NCI-H748 (cell line): Measurements from ENCODE around the gene SORCS2.
"Not testable (repeated sequence)": the region's sequence is repeated elsewhere in the genome, so short reads cannot be mapped to it uniquely, and the experiment has no call there.

Experiments
- DNase-seq: peaks from one replicate; lab custom pipeline; 2025; ENCODE audit not compliant: unreplicated experiment; lab: John Stamatoyannopoulos, UW

SORCS2 gene

DNA sequence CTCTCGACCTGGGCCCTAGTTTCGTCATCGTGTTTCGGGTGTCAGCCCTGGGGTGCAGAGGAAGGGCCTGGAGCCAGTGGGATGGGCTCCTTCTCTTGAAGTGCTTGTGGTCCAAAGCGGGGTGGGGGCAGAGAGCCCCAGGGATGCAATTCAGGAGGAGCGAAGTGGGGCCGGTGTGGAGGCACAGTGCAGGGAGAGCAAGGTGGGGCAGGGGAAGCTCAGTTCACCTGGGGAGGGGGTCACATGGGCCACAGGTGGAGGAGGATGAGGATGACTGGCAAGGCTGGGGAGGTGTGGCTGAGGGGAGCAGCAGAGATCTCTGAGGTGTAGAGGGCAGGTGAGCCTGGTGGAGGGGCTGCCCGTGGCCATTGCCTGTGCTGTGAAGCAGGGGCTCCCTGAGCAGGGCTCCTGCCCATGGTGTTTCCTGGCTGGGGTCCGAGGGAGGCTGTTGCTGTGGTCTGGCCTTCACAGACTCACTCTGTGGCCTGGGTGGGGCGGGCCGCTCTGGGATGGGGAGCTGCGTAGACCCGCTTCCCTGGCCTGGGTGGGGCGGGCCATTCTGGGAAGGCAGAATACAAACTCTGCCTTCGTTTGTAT is 6.9 kb downstream of the SORCS2 start:
- no peak for DNase-seq

DNA sequence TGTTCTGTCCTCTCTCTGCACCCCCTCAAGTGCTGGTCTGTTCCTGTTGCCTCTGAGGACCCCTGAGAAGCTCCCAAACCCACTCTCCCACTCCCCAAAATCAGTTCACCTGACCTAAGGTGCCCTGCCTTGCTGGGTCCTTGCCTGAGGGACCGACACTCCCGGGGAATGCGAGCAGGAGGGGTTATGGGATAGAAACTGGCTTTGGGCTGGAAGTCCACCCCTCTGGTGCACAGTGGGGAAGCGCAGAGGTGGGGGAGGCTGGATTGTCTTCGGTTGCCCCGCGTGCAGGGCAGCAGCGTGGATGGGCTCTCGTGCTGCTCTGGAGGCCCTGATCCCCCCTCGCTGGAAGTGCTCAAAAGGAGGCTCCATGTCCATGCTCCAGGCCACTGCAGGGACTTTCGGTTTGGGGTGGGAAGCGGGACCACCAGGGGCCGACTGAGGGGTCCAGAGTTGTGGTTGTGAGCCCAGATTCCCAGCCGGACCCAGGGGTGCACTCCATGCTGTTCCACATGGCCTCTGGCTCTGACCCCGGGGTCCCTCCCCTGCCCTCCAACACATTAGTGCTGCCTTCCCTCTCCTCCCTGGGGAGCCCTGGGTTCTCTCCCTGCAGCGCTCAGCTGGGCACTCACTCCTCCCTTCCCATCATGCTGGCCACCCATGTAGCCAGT is 7.6 kb downstream of the SORCS2 start:
- DNase-seq: no peak

- DNase-seq: no peak
Observed at GRCh38 chr4:7200801-7201200, 8.5 kb downstream of the SORCS2 start.

- DNase-seq: no peak
Observed at GRCh38 chr4:7201420-7202305, 9.3 kb downstream of the SORCS2 start.

DNA sequence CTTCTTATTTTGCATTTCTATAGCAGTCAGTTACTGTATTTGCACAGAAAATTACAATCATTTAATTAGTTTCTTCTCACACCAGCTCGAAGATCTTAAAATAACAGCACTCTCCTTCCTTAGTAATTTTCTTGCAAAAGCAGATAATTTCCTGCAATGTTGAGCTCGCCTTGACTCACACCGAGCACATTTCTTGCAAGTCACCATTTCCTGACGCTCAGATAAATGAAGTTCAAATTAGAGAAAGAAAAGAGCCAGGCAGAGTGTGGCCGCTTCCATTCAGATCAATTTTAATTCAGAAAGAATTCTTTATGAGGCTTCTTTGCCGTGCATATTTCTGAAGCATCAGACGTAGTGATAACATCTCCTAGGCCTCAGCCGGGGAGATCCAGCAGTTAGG is 10.1 kb downstream of the SORCS2 start:
- DNase-seq: no peak

DNA sequence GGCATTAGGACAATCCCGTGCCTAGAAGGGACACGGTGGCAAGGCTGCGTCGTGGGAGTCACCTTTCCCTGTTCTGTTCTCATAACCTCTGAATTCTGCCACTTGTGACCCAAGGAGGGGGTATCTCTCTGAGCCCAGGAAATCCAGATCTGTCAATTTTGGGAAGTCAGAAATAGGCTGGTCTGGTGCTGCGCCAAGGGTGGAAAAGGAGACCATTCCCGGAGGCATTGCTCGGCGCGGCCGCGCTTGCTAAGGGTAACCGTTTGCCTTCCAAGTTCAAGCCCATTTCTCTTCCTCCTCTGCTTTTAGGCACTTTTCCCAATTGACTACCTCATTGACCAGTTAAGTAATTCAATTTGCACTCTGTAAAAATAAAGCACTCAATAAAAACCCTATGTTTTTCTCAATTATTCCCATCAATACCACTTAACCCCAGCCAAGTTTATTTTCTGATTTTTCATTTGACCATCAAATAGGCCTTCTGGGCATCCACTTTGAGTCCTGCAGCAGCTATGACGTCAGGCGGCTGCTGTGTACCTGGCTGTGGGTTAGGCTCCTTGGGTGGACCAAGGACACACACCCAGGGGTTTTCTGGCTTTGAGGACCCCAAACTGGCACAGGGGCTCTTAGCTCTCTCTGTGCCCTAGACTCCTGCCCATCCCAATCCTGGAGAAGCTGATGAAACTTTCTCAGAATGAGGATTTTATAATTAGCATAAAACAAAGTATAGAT is 12.5 kb downstream of the SORCS2 start:
- no peak for DNase-seq

GRCh38 chr4:7206385-7206784 is 14.0 kb downstream of the SORCS2 start:
- no peak for DNase-seq

DNA sequence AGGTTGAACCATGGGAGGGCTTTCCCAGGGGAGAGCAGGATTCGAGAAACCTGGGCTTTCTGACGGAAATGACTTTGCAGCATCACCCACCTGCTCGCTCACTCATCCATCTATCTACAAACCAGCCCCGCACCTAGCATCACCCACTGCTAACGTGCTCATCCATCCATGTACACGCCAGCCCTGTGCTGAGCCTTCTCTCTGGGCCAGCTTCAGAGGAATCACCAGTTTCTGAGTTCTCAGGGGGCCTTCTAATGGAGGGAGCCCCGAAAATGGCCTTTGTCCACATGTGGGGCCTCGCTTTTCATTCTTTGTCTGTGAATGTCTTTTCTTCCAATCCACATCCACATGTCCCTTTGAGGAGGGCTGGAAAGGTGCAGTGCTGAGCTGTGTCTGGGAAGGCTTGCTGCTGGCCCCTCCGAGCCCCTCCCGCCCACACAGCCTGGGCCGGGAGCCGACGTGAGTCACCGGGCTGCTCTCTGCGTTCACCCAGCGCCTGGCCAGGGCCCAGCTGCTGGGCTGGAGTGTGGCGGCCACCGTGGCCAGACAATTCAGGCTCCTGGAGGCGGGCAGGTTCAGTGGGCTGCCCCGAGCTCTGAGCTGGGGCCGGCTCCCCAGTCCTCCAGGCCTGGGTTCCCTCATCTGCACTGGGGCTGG is 14.7 kb downstream of the SORCS2 start:
- DNase-seq: no peak

DNA sequence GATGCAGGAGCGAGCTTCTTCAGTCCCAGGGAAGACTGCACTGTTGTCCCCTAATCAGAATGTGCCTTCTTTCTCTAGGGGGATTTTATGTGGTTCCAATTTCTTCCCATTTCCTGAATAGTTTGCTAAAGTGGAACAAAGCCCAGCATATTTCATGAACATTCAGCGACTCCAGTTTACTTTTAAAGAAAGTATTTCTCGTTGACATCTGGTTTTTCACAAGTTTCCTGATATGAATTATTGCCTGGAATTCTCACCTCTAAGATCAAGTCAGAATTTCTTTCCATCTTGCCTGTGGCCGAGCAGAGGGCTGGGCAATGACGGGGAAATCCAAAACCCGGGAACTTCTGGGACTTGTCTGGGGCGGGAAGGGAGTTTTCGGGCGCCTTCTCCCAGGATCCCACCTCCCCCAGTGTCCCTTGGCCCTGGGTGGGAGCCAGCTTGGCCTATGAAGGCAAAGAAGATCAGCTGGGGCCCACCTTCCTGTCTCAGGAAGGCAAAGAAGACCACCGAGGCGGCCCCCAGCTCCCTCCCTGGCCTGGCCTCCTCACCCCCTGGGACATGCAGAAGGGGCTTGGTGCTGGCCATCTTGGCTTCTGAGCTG is 15.4 kb downstream of the SORCS2 start:
- no peak for DNase-seq

DNA sequence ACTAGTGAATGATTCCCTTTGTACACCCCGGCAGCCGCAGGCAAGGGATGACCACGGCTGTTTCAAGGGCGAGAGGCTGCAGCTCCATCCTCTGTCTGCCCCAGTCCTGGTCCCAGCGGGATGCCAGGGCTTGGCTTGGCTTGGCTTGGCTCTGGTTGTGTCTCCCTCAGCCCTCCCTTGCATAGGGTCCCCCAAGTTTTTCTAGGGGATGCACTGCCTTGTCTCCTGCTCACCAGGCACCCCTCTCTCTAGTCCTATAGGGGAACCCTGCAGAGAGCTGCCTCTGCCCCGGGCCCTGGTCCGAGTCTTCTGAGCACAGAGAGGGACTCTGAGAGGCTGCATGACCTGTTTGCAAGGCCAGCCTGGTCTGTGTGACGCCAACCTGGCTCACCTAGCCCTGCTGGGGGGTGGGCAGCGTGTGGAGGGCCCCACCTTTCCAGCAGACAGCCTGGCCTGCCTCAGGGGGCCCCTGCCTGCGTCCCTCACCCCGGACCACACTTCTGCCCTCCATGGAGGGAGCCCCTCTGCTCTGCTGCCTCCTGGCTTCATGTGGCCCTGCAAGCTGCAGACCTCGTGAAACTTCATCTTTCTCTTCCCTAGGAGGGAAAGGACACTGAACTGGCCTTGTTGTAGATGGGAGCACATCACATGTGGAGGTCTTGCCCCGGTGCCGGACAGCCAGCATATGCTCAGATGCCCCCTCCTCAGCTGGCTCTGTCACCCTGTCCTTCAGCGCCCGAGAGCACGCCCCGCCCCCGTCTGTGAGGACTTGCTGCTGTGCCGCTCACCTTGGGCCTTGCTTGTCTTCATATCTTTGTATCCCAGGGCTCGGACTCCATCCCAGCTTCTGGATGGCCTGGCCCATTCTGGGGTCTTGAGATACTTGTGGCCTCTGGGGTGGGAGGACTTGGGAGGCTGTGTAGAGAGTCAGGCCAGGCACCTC is 16.4 kb downstream of the SORCS2 start:
- DNase-seq: no peak

- no peak for DNase-seq
Observed at GRCh38 chr4:7209699-7210098, 17.4 kb downstream of the SORCS2 start.

- DNase-seq: no peak
Observed at GRCh38 chr4:7210824-7211223, 18.5 kb downstream of the SORCS2 start.

DNA sequence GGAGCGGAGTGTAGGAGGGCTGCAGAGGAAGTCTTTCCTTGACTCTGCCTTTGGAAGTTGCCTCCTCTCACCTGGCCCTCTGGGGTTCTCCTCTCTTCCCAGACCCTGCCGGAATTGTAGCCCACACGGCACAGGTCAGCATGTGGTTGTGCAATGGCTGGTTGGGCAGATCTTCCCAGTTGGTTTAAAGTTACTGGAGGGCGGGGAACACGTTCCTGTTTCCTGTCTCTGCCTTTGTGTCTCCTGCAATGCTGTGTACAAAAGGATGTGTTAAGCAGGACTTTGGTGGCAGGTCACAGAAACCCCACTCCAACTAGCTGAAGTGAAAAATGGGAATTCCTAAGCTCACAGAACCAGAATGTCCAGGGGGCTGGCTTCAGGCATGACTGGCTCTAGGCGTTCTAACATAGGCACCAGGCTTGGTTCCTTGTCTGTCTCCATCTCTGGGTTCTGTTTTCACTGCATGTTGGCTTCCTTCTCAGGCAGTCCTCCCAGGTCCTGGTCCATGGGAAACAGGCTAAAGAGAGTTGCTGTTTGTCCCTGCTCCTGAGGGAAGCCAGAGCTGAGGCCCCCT is 19.9 kb downstream of the SORCS2 start:
- DNase-seq: no peak

- no peak for DNase-seq
Observed at GRCh38 chr4:7212921-7213320, 20.6 kb downstream of the SORCS2 start.

GRCh38 chr4:7213807-7214206 is 21.5 kb downstream of the SORCS2 start:
- DNase-seq: no peak

DNA sequence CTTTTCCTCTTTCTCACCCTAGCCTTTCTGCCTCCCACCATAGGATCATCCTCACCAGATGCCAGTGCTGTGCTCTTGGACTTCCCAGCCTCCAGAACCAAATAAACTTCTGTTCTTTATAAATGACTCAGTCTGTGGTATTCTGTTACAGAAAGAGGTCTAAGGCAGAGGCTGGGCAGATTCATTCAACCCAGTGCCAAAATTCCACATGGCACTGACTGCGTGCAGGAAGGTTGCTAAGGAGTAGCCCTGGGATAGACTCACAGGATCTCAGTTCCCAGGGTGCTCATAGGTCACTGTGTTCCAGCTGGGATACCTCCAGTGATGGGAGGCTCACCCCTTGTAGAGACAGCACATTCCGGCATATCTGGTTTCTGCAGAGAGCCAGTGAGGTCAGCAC is 22.0 kb downstream of the SORCS2 start:
- no peak for DNase-seq

DNA sequence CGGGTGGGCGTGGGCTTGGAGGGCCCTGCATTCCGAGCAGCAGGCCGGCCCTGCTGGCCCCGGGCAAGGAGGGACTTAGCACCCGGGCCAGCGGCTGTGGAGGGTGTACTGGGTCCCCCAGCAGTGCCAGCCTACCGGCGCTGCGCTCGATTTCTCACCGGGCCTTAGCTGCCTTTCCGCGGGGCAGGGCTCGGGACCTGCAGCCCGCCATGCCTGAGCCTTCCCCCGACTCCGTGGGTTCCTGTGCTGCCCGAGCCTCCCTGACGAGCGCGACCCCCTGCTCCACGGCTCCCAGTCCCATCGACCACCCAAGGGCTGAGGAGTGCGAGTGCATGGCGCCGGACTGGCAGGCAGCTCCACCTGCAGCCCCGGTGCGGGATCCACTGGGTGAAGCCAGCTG is 22.8 kb downstream of the SORCS2 start:
- not testable (repeated sequence) for DNase-seq

- DNase-seq: no peak
Observed at GRCh38 chr4:7217039-7217438, 24.7 kb downstream of the SORCS2 start.
